Peyer's patch (tissue), 4 donors: ENCODE measurements around the gene ACOT13. TPM values are rescaled to one million over a fixed set of nuclear protein-coding genes. Genes with fewer than 3 reads are reported as not detected.
"Not testable (repeated sequence)": the region's sequence is repeated elsewhere in the genome, so short reads cannot be mapped to it uniquely, and the experiment has no call there.

ENCODE experiments used
- DNase-seq, 3 donors: peaks; one replicate each; pipeline ENCODE4 v3.0.0-alpha.2; 2017 to 2019
- H3K27ac ChIP-seq, 4 donors: fragments of 200-600 bp; sonication (generic); one replicate each; pipeline ENCODE4 v1.5.1; 2016 to 2019
- H3K27me3 ChIP-seq, 2 donors: fragments of 200-600 bp; sonication (generic); one replicate each; pipeline ENCODE4 v1.5.1; 2019
- H3K36me3 ChIP-seq, 3 donors: fragments of 200-600 bp; sonication (generic); one replicate each; pipeline ENCODE4 v1.5.1; 2016 to 2019
- H3K4me1 ChIP-seq, 4 donors: fragments of 200-600 bp; sonication (generic); one replicate each; pipeline ENCODE4 v1.5.1; 2016 to 2019
- H3K4me3 ChIP-seq, 4 donors: fragments of 200-600 bp; sonication (generic); 1 replicate in 3 of 4; 2 replicates in 1 of 4; pipeline ENCODE4 v1.5.1; 2016 to 2019; ENCODE audit warnings: mild to moderate bottlenecking in 1 of 4
- H3K9me3 ChIP-seq, 4 donors: fragments of 200-600 bp; sonication (generic); one replicate each; pipeline ENCODE4 v1.5.1; 2016 to 2019; ENCODE audit warnings: mild to moderate bottlenecking in 1 of 4
- POLR2A ChIP-seq, 2 donors: fragments of 450-650 bp; IDR thresholded peaks; one replicate each; pipeline ENCODE4 v1.5.1; 2017; ENCODE audit warnings: antibody characterized with exemption in 2 of 2, mild to moderate bottlenecking in 2 of 2, moderate library complexity in 2 of 2
- total RNA-seq, 4 donors: library from RNA; depleted of rRNA; stranded (reverse); fragments of >200 nt; gene quantifications; one replicate each; pipeline ENCODE4 v1.1.0, GENCODE V29; 2016
- TF ChIP-seq, protein P1 (sequence below), 6 experiments: fragments of 450-650 bp in 4 of 6; fragments of 200-600 bp in 2 of 6; sonication (generic) in 1 of 6; IDR thresholded peaks; one replicate each; pipeline ENCODE4 v1.5.1; 2017 to 2019; ENCODE audit warnings: antibody characterized with exemption in 6 of 6, mild to moderate bottlenecking in 3 of 6, moderate library complexity in 1 of 6

The ACOT13 gene
- total RNA-seq, 4 donors from 2014 or later, result 5.2 to 23.1 (median 9.1) TPM

DNA sequence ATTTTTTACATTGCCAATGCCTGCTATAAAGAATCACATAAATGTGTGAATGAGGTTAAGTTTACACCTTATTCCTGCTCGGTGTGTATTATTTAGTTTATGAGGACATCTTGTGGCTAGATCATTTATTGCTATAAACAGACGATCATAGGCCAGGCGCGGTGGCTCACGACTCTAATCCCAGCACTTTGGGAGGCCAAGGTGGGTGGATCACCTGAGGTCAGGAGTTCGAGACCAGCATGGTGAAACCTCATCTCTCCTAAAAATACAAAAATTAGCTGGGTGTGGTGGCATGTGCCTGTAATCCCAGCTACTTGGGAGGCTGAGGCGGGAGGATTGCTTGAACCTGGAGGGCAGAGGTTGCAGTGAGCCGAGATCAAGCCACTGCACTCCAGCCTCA, 28.8 kb downstream of the ACOT13 start:
- not testable (repeated sequence) for H3K27ac ChIP-seq, H3K27me3 ChIP-seq, H3K36me3 ChIP-seq, H3K4me1 ChIP-seq, H3K4me3 ChIP-seq, H3K9me3 ChIP-seq
- TF ChIP-seq, protein P1, sequence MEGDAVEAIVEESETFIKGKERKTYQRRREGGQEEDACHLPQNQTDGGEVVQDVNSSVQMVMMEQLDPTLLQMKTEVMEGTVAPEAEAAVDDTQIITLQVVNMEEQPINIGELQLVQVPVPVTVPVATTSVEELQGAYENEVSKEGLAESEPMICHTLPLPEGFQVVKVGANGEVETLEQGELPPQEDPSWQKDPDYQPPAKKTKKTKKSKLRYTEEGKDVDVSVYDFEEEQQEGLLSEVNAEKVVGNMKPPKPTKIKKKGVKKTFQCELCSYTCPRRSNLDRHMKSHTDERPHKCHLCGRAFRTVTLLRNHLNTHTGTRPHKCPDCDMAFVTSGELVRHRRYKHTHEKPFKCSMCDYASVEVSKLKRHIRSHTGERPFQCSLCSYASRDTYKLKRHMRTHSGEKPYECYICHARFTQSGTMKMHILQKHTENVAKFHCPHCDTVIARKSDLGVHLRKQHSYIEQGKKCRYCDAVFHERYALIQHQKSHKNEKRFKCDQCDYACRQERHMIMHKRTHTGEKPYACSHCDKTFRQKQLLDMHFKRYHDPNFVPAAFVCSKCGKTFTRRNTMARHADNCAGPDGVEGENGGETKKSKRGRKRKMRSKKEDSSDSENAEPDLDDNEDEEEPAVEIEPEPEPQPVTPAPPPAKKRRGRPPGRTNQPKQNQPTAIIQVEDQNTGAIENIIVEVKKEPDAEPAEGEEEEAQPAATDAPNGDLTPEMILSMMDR (IDR thresholded peaks at IDR 0.05), result peak; percentile 19 to 87 (median 63)
- DNase-seq, result peak in 1 of 3 donors; percentile 55

- DNase-seq, result no peak
- Histone ChIP-seq H3K4me3 (no peak overlapping the region), H3K36me3 (no peaks in the 10 kb centered on the region), H3K27me3 (no peaks in the 10 kb centered on the region), H3K27ac (no peak overlapping the region), H3K4me1 (no peaks in the 10 kb centered on the region), H3K9me3 (no peaks in the 10 kb centered on the region)
- TF ChIP-seq POLR2A (IDR thresholded peaks at IDR 0.05), result no peak
- TF ChIP-seq, protein P1 (IDR thresholded peaks at IDR 0.05), result no peak
Measured at GRCh38 chr6:24696097-24696496, 29.2 kb downstream of the ACOT13 start.

DNA sequence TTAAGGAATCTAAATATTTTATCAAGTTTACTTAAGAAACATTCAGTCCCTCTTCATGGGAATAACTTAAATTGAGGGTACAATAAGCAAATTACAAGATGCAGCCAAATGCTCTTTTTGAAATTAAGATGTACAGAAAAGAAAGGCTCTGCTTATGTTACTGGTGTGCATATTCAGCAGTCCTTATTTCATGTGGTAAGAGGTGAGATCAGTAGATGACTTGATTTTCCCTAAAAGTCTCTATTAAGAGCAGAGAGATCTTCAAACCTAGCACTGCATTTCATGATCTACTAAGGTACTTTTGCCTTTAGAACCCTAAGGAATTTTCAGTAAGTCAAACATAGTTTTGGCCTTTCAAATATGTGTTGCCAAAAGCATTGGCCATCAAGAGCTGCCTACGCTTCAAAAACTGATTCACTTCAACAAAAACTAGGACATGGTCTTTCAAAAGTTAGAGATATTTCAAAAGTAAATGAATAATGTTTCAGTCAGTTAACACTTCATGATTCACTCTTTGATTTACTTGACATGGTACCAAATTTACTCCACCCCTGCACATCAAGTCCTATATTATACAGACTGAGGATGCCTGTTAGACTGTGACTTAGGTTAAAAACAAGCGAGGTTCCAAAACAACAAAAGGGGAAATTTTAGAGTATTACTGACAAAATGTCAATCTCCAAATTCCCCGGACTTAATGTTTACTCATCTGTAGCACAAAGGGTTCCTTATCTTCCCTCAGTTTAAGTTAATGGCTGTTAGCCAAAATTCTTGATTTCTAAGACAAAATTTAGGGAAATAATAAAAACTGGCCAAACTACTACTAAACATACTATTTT, 32.9 kb downstream of the ACOT13 start:
- DNase-seq, result no peak
- Histone ChIP-seq H3K27ac (no peak overlapping the region), H3K4me1 (no peaks in the 10 kb centered on the region), H3K9me3 (no peaks in the 10 kb centered on the region), H3K36me3 (peaks cover 0 to 36% (median 0%) of the 10 kb centered on the region in 3 donors), H3K4me3 (no peak overlapping the region), H3K27me3 (no peaks in the 10 kb centered on the region)
- TF ChIP-seq, protein P1 (IDR thresholded peaks at IDR 0.05), result no peak
- TF ChIP-seq POLR2A (IDR thresholded peaks at IDR 0.05), result no peak

- Histone ChIP-seq H3K36me3 (peaks cover 0 to 66% (median 0%) of the 10 kb centered on the region in 3 donors), H3K27me3 (no peaks in the 10 kb centered on the region), H3K9me3 (no peaks in the 10 kb centered on the region), H3K4me1 (no peaks in the 10 kb centered on the region), H3K27ac (no peak overlapping the region), H3K4me3 (no peak overlapping the region)
- TF ChIP-seq, protein P1 (IDR thresholded peaks at IDR 0.05), result no peak
- TF ChIP-seq POLR2A (IDR thresholded peaks at IDR 0.05), result no peak
- no peak for DNase-seq
Measured at GRCh38 chr6:24702720-24703282, 35.9 kb downstream of the ACOT13 start.

DNA sequence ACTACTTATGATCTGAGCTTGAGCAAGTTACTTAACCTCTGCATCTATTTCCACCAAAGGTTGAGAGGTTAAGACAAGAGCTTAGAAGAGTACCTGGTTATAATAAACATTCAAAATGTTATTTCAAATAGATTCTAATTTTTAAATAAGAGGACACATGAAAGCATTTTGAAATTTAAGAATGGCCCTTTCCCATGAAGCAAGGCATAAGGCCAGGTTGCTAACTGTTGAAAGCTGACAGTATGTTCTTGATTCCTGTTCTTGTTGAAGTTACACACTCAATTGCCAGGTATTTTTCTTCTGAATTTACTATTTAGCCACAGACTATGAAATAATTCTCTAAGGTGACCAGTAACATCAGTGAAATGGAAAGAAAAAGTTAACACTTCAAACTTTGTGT, 37.6 kb downstream of the ACOT13 start:
- no peaks in the 10 kb centered on the region for H3K27me3 ChIP-seq
- DNase-seq, result no peak
- no peak overlapping the region for H3K27ac ChIP-seq
- H3K9me3 ChIP-seq, result no peaks in the 10 kb centered on the region
- TF ChIP-seq, protein P1 (IDR thresholded peaks at IDR 0.05), result no peak
- TF ChIP-seq POLR2A (IDR thresholded peaks at IDR 0.05), result no peak
- H3K4me3 ChIP-seq, result no peak overlapping the region
- peaks cover 0 to 83% (median 0%) of the 10 kb centered on the region in 3 donors for H3K36me3 ChIP-seq
- H3K4me1 ChIP-seq, result no peaks in the 10 kb centered on the region
